H1 (cell line): ENCODE measurements around the gene ATP7B. TPM values are rescaled to one million over a fixed set of nuclear protein-coding genes. Genes with fewer than 3 reads are reported as not detected.

Experiments used
- CTCF ChIA-PET: fragments of 300-600 bp; sonication (Branson Sonifier 250); formaldehyde crosslinking; loops from one replicate; lab custom pipeline; 2021; ENCODE audit not compliant: partially characterized antibody; lab: Charles Lee
- POLR2A ChIA-PET: fragments of 300-600 bp; sonication (Branson Sonifier 250); formaldehyde crosslinking; loops from one replicate; lab custom pipeline; 2021; ENCODE audit warnings: inconsistent platforms; ENCODE audit not compliant: partially characterized antibody; lab: Charles Lee
- DNase-seq, 2 experiments: peaks; one replicate each; pipeline versions ENCODE4 v3.0.0 to v3.0.0-alpha.2; 2010 to 2022; ENCODE audit warnings: low spot score in 2 of 2, low read depth in 1 of 2, mixed read lengths in 1 of 2
- FAIRE-seq: peaks from 2 replicates; lab custom pipeline; 2011; peaks lifted over from hg19 to GRCh38; lab: Jason Lieb, UNC
- H2AFZ ChIP-seq: 2 replicates; pipeline ENCODE4 v1.8.1; 2012; ENCODE audit warnings: low read length, inconsistent platforms
- H2AK5ac ChIP-seq: 2 replicates; pipeline ENCODE4 v1.6.1; 2013; ENCODE audit warnings: low read depth, low read length
- H2BK120ac ChIP-seq: replicated peaks from 2 replicates; pipeline ENCODE3; 2013; ENCODE audit warnings: low read depth, low read length, inconsistent platforms
- H2BK12ac ChIP-seq: 2 replicates; pipeline ENCODE4 v1.6.1; 2013; ENCODE audit warnings: low read depth, low read length
- H2BK15ac ChIP-seq: 2 replicates; pipeline ENCODE4 v1.6.1; 2013; ENCODE audit warnings: low read length
- H2BK20ac ChIP-seq: 2 replicates; pipeline ENCODE4 v1.6.1; 2013; ENCODE audit warnings: low read length
- H2BK5ac ChIP-seq: 2 replicates; pipeline ENCODE4 v1.6.1; 2013; ENCODE audit warnings: low read depth, low read length
- H3K14ac ChIP-seq: 2 replicates; pipeline ENCODE4 v1.6.1; 2013; ENCODE audit warnings: inconsistent platforms; ENCODE audit not compliant: insufficient read length
- H3K18ac ChIP-seq: 2 replicates; pipeline ENCODE4 v1.6.1; 2013; ENCODE audit warnings: low read length; ENCODE audit errors: extremely low read depth
- H3K23ac ChIP-seq: 2 replicates; pipeline ENCODE4 v1.6.1; 2013; ENCODE audit warnings: inconsistent platforms; ENCODE audit not compliant: insufficient read length
- H3K23me2 ChIP-seq: 2 replicates; pipeline ENCODE4 v1.6.1; 2013; ENCODE audit warnings: low read depth, low read length
- H3K27ac ChIP-seq: 2 replicates; pipeline ENCODE4 v1.6.1; 2011; ENCODE audit warnings: low read depth, low read length, inconsistent platforms
- H3K27me3 ChIP-seq, 4 experiments: replicated peaks in 1 of 4; 1 replicate in 1 of 4; 2 replicates in 3 of 4; pipeline versions ENCODE4 v1.6.1 to v1.8.1; 2011 to 2013; ENCODE audit warnings: low read length in 3 of 4, mild to moderate bottlenecking in 3 of 4, inconsistent platforms in 2 of 4, mixed read lengths in 2 of 4, moderate library complexity in 1 of 4; ENCODE audit not compliant: control insufficient read depth in 3 of 4, insufficient read depth in 3 of 4; ENCODE audit errors: extremely low read depth in 1 of 4
- H3K36me3 ChIP-seq, 4 experiments: 2 replicates each; pipeline versions ENCODE4 v1.6.1 to v1.8.1; 2011 to 2013; ENCODE audit warnings: mild to moderate bottlenecking in 4 of 4, low read length in 3 of 4, moderate library complexity in 2 of 4, control low read depth in 1 of 4, inconsistent platforms in 1 of 4; ENCODE audit not compliant: insufficient read depth in 4 of 4, control insufficient read depth in 2 of 4
- H3K4ac ChIP-seq: replicated peaks from 2 replicates; pipeline ENCODE3; 2013; ENCODE audit warnings: low read length, low read depth, mixed read lengths, inconsistent platforms; ENCODE audit not compliant: insufficient read length
- H3K4me1 ChIP-seq, 4 experiments: replicated peaks in 1 of 4; 1 replicate in 1 of 4; 2 replicates in 3 of 4; pipeline versions ENCODE4 v1.6.1 to v1.8.1; 2011 to 2013; ENCODE audit warnings: low read length in 3 of 4, inconsistent platforms in 2 of 4, mixed read lengths in 1 of 4; ENCODE audit not compliant: insufficient read depth in 4 of 4, control insufficient read depth in 3 of 4
- H3K4me2 ChIP-seq, 2 experiments: 2 replicates each; pipeline versions ENCODE4 v1.6.1 to v1.8.1; 2011 to 2013; ENCODE audit warnings: low read depth in 2 of 2, low read length in 2 of 2, control low read depth in 1 of 2, inconsistent platforms in 1 of 2, mild to moderate bottlenecking in 1 of 2; ENCODE audit not compliant: insufficient read depth in 1 of 2
- H3K4me3 ChIP-seq, 4 experiments: fragments of 200-600, 300-600 bp in 1 of 4; sonication (generic), shearing (Covaris generic), sonication (Bioruptor Twin) in 1 of 4; 2 replicates each; pipeline versions ENCODE4 v1.5.1 to v1.8.1; 2011 to 2016; ENCODE audit warnings: low read length in 4 of 4, low read depth in 3 of 4, control low read depth in 2 of 4, inconsistent platforms in 2 of 4, mild to moderate bottlenecking in 2 of 4, mixed read lengths in 1 of 4, moderate library complexity in 1 of 4; ENCODE audit not compliant: insufficient read depth in 2 of 4; ENCODE audit errors: extremely low read depth in 1 of 4
- H3K56ac ChIP-seq: replicated peaks from 2 replicates; pipeline ENCODE3; 2013; ENCODE audit warnings: low read depth, mild to moderate bottlenecking, mixed read lengths, low read length, inconsistent platforms; ENCODE audit not compliant: insufficient read length
- H3K79me1 ChIP-seq: 2 replicates; pipeline ENCODE4 v1.6.1; 2013; ENCODE audit warnings: low read depth, low read length, control low read depth
- H3K79me2 ChIP-seq, 2 experiments: 2 replicates each; pipeline versions ENCODE4 v1.6.1 to v1.8.1; 2012 to 2013; ENCODE audit warnings: low read length in 2 of 2, mild to moderate bottlenecking in 2 of 2, inconsistent platforms in 1 of 2; ENCODE audit not compliant: insufficient read depth in 2 of 2, control insufficient read depth in 1 of 2
- H3K9ac ChIP-seq, 4 experiments: replicated peaks in 1 of 4; 1 replicate in 1 of 4; 2 replicates in 3 of 4; pipeline versions ENCODE4 v1.6.1 to v1.8.1; 2011 to 2013; ENCODE audit warnings: low read depth in 3 of 4, low read length in 3 of 4, control low read depth in 2 of 4, mild to moderate bottlenecking in 2 of 4, moderate library complexity in 2 of 4, inconsistent platforms in 1 of 4; ENCODE audit errors: extremely low read depth in 1 of 4
- H3K9me3 ChIP-seq, 2 experiments: 2 replicates each; pipeline versions ENCODE4 v1.6.1 to v1.8.1; 2012 to 2013; ENCODE audit warnings: mild to moderate bottlenecking in 2 of 2, moderate library complexity in 2 of 2, control low read depth in 1 of 2, inconsistent platforms in 1 of 2, low read depth in 1 of 2, low read length in 1 of 2, mixed read lengths in 1 of 2; ENCODE audit not compliant: insufficient read depth in 2 of 2
- H4K20me1 ChIP-seq, 2 experiments: replicated peaks in 1 of 2; 2 replicates each; pipeline versions ENCODE3 to v1.8.1; 2011 to 2013; ENCODE audit warnings: inconsistent platforms in 2 of 2, low read length in 2 of 2, mild to moderate bottlenecking in 1 of 2; ENCODE audit not compliant: insufficient read depth in 2 of 2, control insufficient read depth in 1 of 2
- H4K5ac ChIP-seq: 2 replicates; pipeline ENCODE4 v1.6.1; 2013; ENCODE audit warnings: low read length, low read depth, mixed read lengths, inconsistent platforms; ENCODE audit not compliant: insufficient read length
- H4K8ac ChIP-seq: 2 replicates; pipeline ENCODE4 v1.8.0; 2013; ENCODE audit warnings: mild to moderate bottlenecking, moderate library complexity, low read length, inconsistent platforms; ENCODE audit not compliant: insufficient read depth; ENCODE audit errors: extremely low read depth
- H4K91ac ChIP-seq: replicated peaks from 2 replicates; pipeline ENCODE3; 2013; ENCODE audit warnings: low read length, mixed read lengths, inconsistent platforms; ENCODE audit not compliant: insufficient read length
- EGR1 ChIP-seq: IDR thresholded peaks from 2 replicates; pipeline ENCODE4 v1.6.1; 2011; ENCODE audit warnings: low read depth, low read length, borderline replicate concordance
- EP300 ChIP-seq, 2 experiments: IDR thresholded peaks; 1 replicate in 1 of 2; 2 replicates in 1 of 2; pipeline ENCODE4 v1.6.1; 2011 to 2012; ENCODE audit warnings: low read depth in 2 of 2, low read length in 2 of 2, mild to moderate bottlenecking in 2 of 2, borderline replicate concordance in 1 of 2, inconsistent platforms in 1 of 2, moderate library complexity in 1 of 2
- RAD21 ChIP-seq, 2 experiments: IDR thresholded peaks in 1 of 2; conservative IDR thresholded peaks in 1 of 2; 2 replicates each; pipeline ENCODE4 v1.6.1; 2011; ENCODE audit warnings: low read depth in 2 of 2, low read length in 2 of 2, improper control_type of control experiment in 1 of 2, inconsistent platforms in 1 of 2, mild to moderate bottlenecking in 1 of 2, moderate library complexity in 1 of 2
- RFX5 ChIP-seq: IDR thresholded peaks from 2 replicates; pipeline ENCODE4 v1.6.1; 2011; ENCODE audit warnings: low read depth, low read length, improper control_type of control experiment, borderline replicate concordance
- RXRA ChIP-seq: IDR thresholded peaks from 2 replicates; pipeline ENCODE4 v1.6.1; 2011; ENCODE audit warnings: low read depth, mild to moderate bottlenecking, low read length, moderate library complexity; ENCODE audit not compliant: insufficient read depth
- WGBS, 2 experiments: shearing (Covaris generic) in 1 of 2; methylation state at CpG; one replicate each; pipeline versions ENCODE4 v1.1.6 to v1.1.7; 2013 to 2015; ENCODE audit warnings: low lambda C conversion rate in 2 of 2, mixed read lengths in 2 of 2, inconsistent platforms in 1 of 2, low coverage in 1 of 2, missing lambda C conversion rate in 1 of 2; ENCODE audit not compliant: insufficient replicate concordance in 2 of 2, insufficient coverage in 1 of 2, insufficient read length in 1 of 2; ENCODE audit errors: extremely low coverage in 1 of 2, missing lambda C conversion rate in 1 of 2; 5-methylcytosine and 5-hydroxymethylcytosine counted together
- polyA plus RNA-seq, 7 experiments: library from polyadenylated mRNA; depleted of rRNA in 3 of 7; stranded (reverse) in 5 of 7; unstranded in 2 of 7; fragments of >200 nt in 5 of 7; fragments of 200-250 nt in 2 of 7; gene quantifications; 1 replicate in 5 of 7; 2 replicates in 1 of 7; 4 replicates in 1 of 7; pipeline versions ENCODE4 v1.2.1 to v1.2.3, GENCODE V29; 2011 to 2013; ENCODE audit warnings: missing spikeins in 2 of 7, mixed read lengths in 2 of 7
- total RNA-seq: library from RNA; stranded (reverse); fragmentation: NEBNext Ultra II Directional; extraction: Animal tissue kit (Norgen Biotek cat#: 25700); gene quantifications from 2 replicates; pipeline ENCODE4 v1.2.1, GENCODE V29; 2021

The ATP7B gene
- total and polyA plus RNA-seq, 2 of the 8 experiments (the other 6 are each of a cell fraction or from before 2014, with no cell fraction given), result 4.1 to 9.2 TPM

DNA sequence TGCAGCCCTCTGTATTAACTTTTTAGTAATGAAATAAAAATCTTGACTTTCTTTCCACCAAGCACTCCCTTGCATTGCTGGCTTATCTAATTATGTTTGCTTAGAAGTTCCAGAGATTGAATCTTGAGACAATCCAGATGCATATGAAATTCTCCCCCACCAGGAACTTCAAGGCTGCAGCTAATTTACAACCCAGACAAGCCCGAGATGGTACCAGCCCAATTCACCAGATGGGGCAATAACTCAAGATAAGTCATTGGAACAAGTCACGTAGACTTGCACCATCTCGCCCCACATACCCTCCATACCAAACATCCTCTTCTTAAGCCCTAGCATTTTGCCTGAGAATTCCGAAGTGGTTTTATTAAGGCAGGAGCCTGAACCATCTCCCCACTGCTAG lies 42.2 kb upstream of the ATP7B start:
- no peaks in the 10 kb centered on the region for H3K27me3 ChIP-seq
- H3K18ac ChIP-seq, result no peak overlapping the region
- ChIA-PET CTCF (no interaction called here), POLR2A (no interaction called here)
- H3K4ac ChIP-seq, result no peak overlapping the region
- FAIRE-seq, result peak; percentile 7
- DNase-seq, result no peak
- TF ChIP-seq EP300 (IDR thresholded peaks at IDR 0.05; ENCODE audit: borderline replicate concordance in 1 of 2, low read depth in 2 of 2, low read length in 2 of 2) (no peak), RAD21 (IDR thresholded peaks at IDR 0.05 in 1 of 2, conservative IDR thresholded peaks at IDR 0.05 in 1 of 2; ENCODE audit: low read depth in 2 of 2, low read length in 2 of 2) (peak in 1 of 2 experiments; percentile 16; a peak in 2 of 4 replicates), EGR1 (no peak), RFX5 (no peak), RXRA (no peak)
- no peak overlapping the region for H4K91ac ChIP-seq
- H3K4me1 ChIP-seq, result no peaks in the 10 kb centered on the region; a peak in 1 of 7 replicates
- 84% methylated on average over 4 of the region's 4 CpGs; no CpG with 5 or more reads in 1 of the 2 experiments for WGBS, 2 experiments
- H3K36me3 ChIP-seq, result no peaks in the 10 kb centered on the region
- no peak overlapping the region for H2BK120ac ChIP-seq
- no peaks in the 10 kb centered on the region for H3K9me3 ChIP-seq
- no peak overlapping the region for H3K27ac ChIP-seq
- H3K9ac ChIP-seq, result no peak overlapping the region
- H4K5ac ChIP-seq, result no peak overlapping the region
- no peak overlapping the region for H2BK20ac ChIP-seq
- no peak overlapping the region for H3K4me2 ChIP-seq
- no peak overlapping the region for H4K8ac ChIP-seq
- no peak overlapping the region for H2BK15ac ChIP-seq
- no peak overlapping the region for H2BK12ac ChIP-seq
- H2BK5ac ChIP-seq, result no peak overlapping the region
- H4K20me1 ChIP-seq, result no peaks in the 10 kb centered on the region
- H3K23ac ChIP-seq, result no peak overlapping the region
- no peak overlapping the region for H3K4me3 ChIP-seq
- no peak overlapping the region for H3K14ac ChIP-seq
- no peaks in the 10 kb centered on the region for H3K79me1 ChIP-seq
- no peak overlapping the region for H2AFZ ChIP-seq
- no peaks in the 10 kb centered on the region for H3K23me2 ChIP-seq
- no peak overlapping the region for H3K56ac ChIP-seq
- H3K79me2 ChIP-seq, result no peaks in the 10 kb centered on the region
- no peak overlapping the region for H2AK5ac ChIP-seq
